CD14-positive monocyte (primary cell): ENCODE measurements around the gene TRABD. TPM values are rescaled to one million over a fixed set of nuclear protein-coding genes. Genes with fewer than 3 reads are reported as not detected.

Experiments
- DNase-seq, 3 donors: peaks; one replicate each; pipeline ENCODE4 v3.0.0-alpha.2; 2011 to 2022
- H2AFZ ChIP-seq: 2 replicates; pipeline ENCODE4 v1.6.0; 2012; ENCODE audit warnings: mild to moderate bottlenecking, low read depth, low read length, inconsistent platforms; ENCODE audit not compliant: insufficient read depth, poor library complexity, severe bottlenecking
- H3K27ac ChIP-seq, 2 donors: 1 replicate in 1 of 2; 2 replicates in 1 of 2; pipeline ENCODE4 v1.5.1; 2012 to 2013; ENCODE audit warnings: low read length in 2 of 2, control low read depth in 1 of 2, inconsistent platforms in 1 of 2, low read depth in 1 of 2, mild to moderate bottlenecking in 1 of 2
- H3K27me3 ChIP-seq, 2 donors: one replicate each; pipeline versions ENCODE4 v1.6.0 to v1.6.1; 2011 to 2013; ENCODE audit warnings: low read length in 2 of 2; ENCODE audit not compliant: control insufficient read depth in 2 of 2, insufficient read depth in 2 of 2
- H3K36me3 ChIP-seq, 2 donors: replicated peaks in 1 of 2; 1 replicate in 1 of 2; 2 replicates in 1 of 2; pipeline versions ENCODE4 v1.5.1 to v1.6.1; 2012 to 2013; ENCODE audit warnings: low read length in 2 of 2, control low read depth in 1 of 2, inconsistent platforms in 1 of 2, mild to moderate bottlenecking in 1 of 2; ENCODE audit not compliant: insufficient read depth in 2 of 2, control insufficient read depth in 1 of 2
- H3K4me1 ChIP-seq, 2 donors: 1 replicate in 1 of 2; 2 replicates in 1 of 2; pipeline versions ENCODE4 v1.5.1 to v1.6.1; 2012 to 2013; ENCODE audit warnings: low read length in 2 of 2, control low read depth in 1 of 2, inconsistent platforms in 1 of 2, mild to moderate bottlenecking in 1 of 2, moderate library complexity in 1 of 2; ENCODE audit not compliant: insufficient read depth in 2 of 2, control insufficient read depth in 1 of 2
- H3K4me2 ChIP-seq: replicated peaks from 2 replicates; pipeline ENCODE3; 2012; ENCODE audit warnings: low read length, moderate library complexity, mild to moderate bottlenecking; ENCODE audit not compliant: poor library complexity, severe bottlenecking; ENCODE audit errors: extremely low read depth
- H3K4me3 ChIP-seq, 3 experiments: fragments of 200-600 bp in 1 of 3; sonication (generic) in 1 of 3; replicated peaks in 1 of 3; 1 replicate in 2 of 3; 2 replicates in 1 of 3; pipeline ENCODE4 v1.5.1; 2011 to 2013; ENCODE audit warnings: low read length in 3 of 3, mild to moderate bottlenecking in 3 of 3, control low read depth in 2 of 3, low read depth in 2 of 3, inconsistent platforms in 1 of 3, moderate library complexity in 1 of 3
- H3K79me2 ChIP-seq: 2 replicates; pipeline ENCODE4 v1.6.0; 2012; ENCODE audit warnings: mild to moderate bottlenecking, control low read depth, inconsistent platforms, low read length, moderate library complexity; ENCODE audit not compliant: insufficient read depth
- H3K9ac ChIP-seq: 2 replicates; pipeline ENCODE4 v1.6.0; 2017; ENCODE audit warnings: low read length, mild to moderate bottlenecking; ENCODE audit not compliant: insufficient read depth, poor library complexity, severe bottlenecking
- H3K9me3 ChIP-seq, 2 donors: replicated peaks in 1 of 2; 1 replicate in 1 of 2; 2 replicates in 1 of 2; pipeline versions ENCODE4 v1.5.1 to v1.6.1; 2012 to 2013; ENCODE audit warnings: low read length in 2 of 2, control low read depth in 1 of 2; ENCODE audit not compliant: control insufficient read depth in 1 of 2, insufficient read depth in 1 of 2
- H4K20me1 ChIP-seq: 2 replicates; pipeline ENCODE4 v1.6.0; 2012; ENCODE audit warnings: mild to moderate bottlenecking, low read length, control low read depth, moderate library complexity; ENCODE audit not compliant: insufficient read depth
- H3K27ac Mint-ChIP-seq, 7 donors: one replicate each; pipeline ENCODE4 v1.8.0; 2020; ENCODE audit warnings: mild to moderate bottlenecking in 7 of 7, mixed read lengths in 7 of 7, moderate library complexity in 6 of 7, inconsistent platforms in 2 of 7
- H3K27me3 Mint-ChIP-seq, 3 donors: one replicate each; pipeline ENCODE4 v1.8.0; 2021 to 2022; ENCODE audit warnings: low read depth in 3 of 3, mild to moderate bottlenecking in 3 of 3, mixed read lengths in 3 of 3, moderate library complexity in 3 of 3, inconsistent platforms in 1 of 3
- H3K36me3 Mint-ChIP-seq, 2 donors: one replicate each; pipeline ENCODE4 v1.8.0; 2020; ENCODE audit warnings: mixed read lengths in 2 of 2, inconsistent platforms in 1 of 2, mild to moderate bottlenecking in 1 of 2
- H3K4me1 Mint-ChIP-seq: one replicate; pipeline ENCODE4 v1.8.0; 2020; ENCODE audit warnings: mild to moderate bottlenecking, mixed read lengths
- H3K4me3 Mint-ChIP-seq, 2 donors: one replicate each; pipeline ENCODE4 v1.8.0; 2020; ENCODE audit warnings: mild to moderate bottlenecking in 2 of 2, mixed read lengths in 2 of 2, moderate library complexity in 1 of 2
- H3K9me3 Mint-ChIP-seq, 7 donors: one replicate each; pipeline ENCODE4 v1.8.0; 2020 to 2022; ENCODE audit warnings: mixed read lengths in 7 of 7, mild to moderate bottlenecking in 6 of 7, moderate library complexity in 6 of 7, inconsistent platforms in 2 of 7
- CTCF ChIP-seq: fragments of 200-600 bp; IDR thresholded peaks from one replicate; pipeline ENCODE4 v1.8.0; 2022; ENCODE audit warnings: antibody characterized with exemption, mild to moderate bottlenecking
- WGBS: methylation state at CpG from one replicate; pipeline ENCODE4 v1.1.5; 2013; ENCODE audit warnings: missing lambda C conversion rate; ENCODE audit not compliant: insufficient coverage; 5-methylcytosine and 5-hydroxymethylcytosine counted together
- intact Hi-C, 2 donors: fragments of 100-400 bp; cut with micrococcal nuclease; formaldehyde crosslinking; loops; one replicate each; pipeline versions ENCODE4 v1.15.0 to v1.15.1; 2023
- polyA plus RNA-seq, 3 donors: library from polyadenylated mRNA; depleted of rRNA in 1 of 3; unstranded in 2 of 3; stranded (reverse) in 1 of 3; fragments of 300-500 nt in 2 of 3; fragments of >200 nt in 1 of 3; fragmentation: Illumina TruSeq in 2 of 3; gene quantifications; 1 replicate in 2 of 3; 2 replicates in 1 of 3; pipeline ENCODE4 v1.2.3, GENCODE V29; 2012 to 2021

The TRABD gene
- polyA plus RNA-seq, 3 donors = 34.5 to 240 (median 39.3) TPM

GRCh38 chr22:50242406-50242949 lies 56.8 kb downstream of the TRABD start:
- WGBS = 100% methylated on average over 2 of the region's 14 CpGs
- Histone ChIP-seq H3K4me2 (peak overlapping the region; percentile 44), H3K9me3 (no peaks in the 10 kb centered on the region), H3K4me3 (peak overlapping the region in 1 of 3 experiments; percentile 98), H3K27me3 (no peaks in the 10 kb centered on the region), H3K9ac (peak overlapping the region; percentile 1), H3K36me3 (peaks cover 19 to 35% of the 10 kb centered on the region in 2 donors), H4K20me1 (peaks cover 20% of the 10 kb centered on the region), H3K4me1 (peaks cover 43 to 49% of the 10 kb centered on the region in 2 donors), H3K27ac (no peak overlapping the region), H3K79me2 (peaks cover 74% of the 10 kb centered on the region), H2AFZ (no peak overlapping the region)
- no peaks in the 10 kb centered on the region for H3K27me3 Mint-ChIP-seq
- no peak for DNase-seq
- H3K4me3 Mint-ChIP-seq = peak overlapping the region in 1 of 2 donors; percentile 0
- TF ChIP-seq CTCF = no peak
- H3K4me1 Mint-ChIP-seq = peaks cover 43% of the 10 kb centered on the region
- intact Hi-C loops = no loop called here
- peaks cover 0 to 2% (median 0%) of the 10 kb centered on the region in 7 donors for H3K9me3 Mint-ChIP-seq
- peak overlapping the region in 2 of 7 donors; percentile 40 to 54 for H3K27ac Mint-ChIP-seq
- peaks cover 24 to 42% of the 10 kb centered on the region in 2 donors for H3K36me3 Mint-ChIP-seq

- H3K4me1 ChIP-seq = peaks cover 50 to 57% of the 10 kb centered on the region in 2 donors
- H3K9ac ChIP-seq = peak overlapping the region; percentile 90
- H3K27ac Mint-ChIP-seq = peak overlapping the region; percentile 97 to 100 (median 99)
- DNase-seq = no peak
- peak overlapping the region; percentile 97 for H2AFZ ChIP-seq
- 29% methylated on average over 22 of the region's 27 CpGs for WGBS
- no peaks in the 10 kb centered on the region for H3K9me3 ChIP-seq
- peaks cover 18% of the 10 kb centered on the region for H4K20me1 ChIP-seq
- H3K4me3 Mint-ChIP-seq = peak overlapping the region; percentile 96 to 98
- no peaks in the 10 kb centered on the region for H3K27me3 ChIP-seq
- H3K79me2 ChIP-seq = peaks cover 75% of the 10 kb centered on the region
- peaks cover 18 to 35% of the 10 kb centered on the region in 2 donors for H3K36me3 Mint-ChIP-seq
- peaks cover 45% of the 10 kb centered on the region for H3K4me1 Mint-ChIP-seq
- H3K4me2 ChIP-seq = peak overlapping the region; percentile 95
- intact Hi-C loops = loop anchor here in 1 of 2 donors (2.0 kb wide), 1 partner anchor 99 kb away; the partner anchor contains the start of gene PPP6R2
- peak overlapping the region; percentile 77 to 99 (median 98) for H3K4me3 ChIP-seq
- no peaks in the 10 kb centered on the region for H3K27me3 Mint-ChIP-seq
- peak overlapping the region; percentile 87 to 96 for H3K27ac ChIP-seq
- H3K9me3 Mint-ChIP-seq = peaks cover 0 to 2% (median 0%) of the 10 kb centered on the region in 7 donors
- peaks cover 23 to 46% of the 10 kb centered on the region in 2 donors for H3K36me3 ChIP-seq
- no peak for TF ChIP-seq CTCF
These were observed 58.1 kb downstream of the TRABD start for GRCh38 chr22:50243685-50244419.
